ENCODE results near the gene MOCS3. TPM values are rescaled to one million over a fixed set of nuclear protein-coding genes. Genes with fewer than 3 reads are reported as not detected.

Gene MOCS3
- total and polyA plus RNA-seq, 2 of the 4 experiments (the other 2 are of a cell fraction), result 3.3 to 9.9 TPM

GRCh38 chr20:51005214-51005613, 46.6 kb downstream of the MOCS3 start:
- POLR2A ChIA-PET (ENCODE audit: unreplicated experiment), result no interaction called here
- dilution Hi-C loops (cut with HindIII; ENCODE audit: low sequenced_read_pairs, unreplicated experiment), result no loop called here
- Histone ChIP-seq H2BK20ac (ENCODE audit: low read depth, low read length) (no peak overlapping the region), H2BK5ac (ENCODE audit: low read depth, low read length, poor library complexity, severe bottlenecking) (no peak overlapping the region), H3K23ac (ENCODE audit: low read depth, low read length) (no peak overlapping the region), H3K79me1 (ENCODE audit: low read depth in 1 of 2, low read length in 2 of 2) (peaks cover 17 to 24% of the 10 kb centered on the region in 2 experiments), H3K14ac (replicated peaks; ENCODE audit: low read depth, low read length) (no peak overlapping the region), H3K36me3 (ENCODE audit: control insufficient read depth, insufficient read depth, low read length) (peaks cover 30% of the 10 kb centered on the region), H3K9me3 (ENCODE audit: control insufficient read depth, insufficient read depth, low read length) (no peaks in the 10 kb centered on the region), H3K56ac (ENCODE audit: extremely low read depth, insufficient read depth, low read length) (no peak overlapping the region), H2BK15ac (ENCODE audit: low read depth, low read length) (no peak overlapping the region), H3K9ac (ENCODE audit: low read depth, low read length) (no peak overlapping the region), H2BK120ac (ENCODE audit: low read depth, low read length) (no peak overlapping the region), H2AK5ac (ENCODE audit: low read depth, low read length) (no peak overlapping the region), H2AFZ (replicated peaks; ENCODE audit: low read length, poor library complexity) (no peak overlapping the region), H3K27ac (ENCODE audit: insufficient read depth, low read length) (no peak overlapping the region), H3K18ac (ENCODE audit: low read depth, low read length) (no peak overlapping the region), H3K4me1 (ENCODE audit: control insufficient read depth, insufficient read depth, low read length) (no peaks in the 10 kb centered on the region), H3K4me2 (ENCODE audit: low read depth, low read length) (no peak overlapping the region), H4K8ac (ENCODE audit: low read depth in 2 of 2, low read length in 2 of 2) (no peak overlapping the region), H4K20me1 (ENCODE audit: insufficient read depth, low read length) (no peaks in the 10 kb centered on the region; the same call in none of the 2 replicates), H4K5ac (ENCODE audit: low read depth, low read length) (no peak overlapping the region), H4K91ac (ENCODE audit: insufficient read depth, low read depth, low read length) (no peak overlapping the region), H2AK9ac (replicated peaks; ENCODE audit: low read depth, low read length, poor library complexity) (no peak overlapping the region), H3K4ac (ENCODE audit: low read depth, low read length) (no peak overlapping the region), H3K9me1 (ENCODE audit: insufficient read depth, low read length) (no peaks in the 10 kb centered on the region), H3K27me3 (ENCODE audit: control insufficient read depth, insufficient read depth, low read length) (no peaks in the 10 kb centered on the region), H3K4me3 (ENCODE audit: insufficient read depth, low read depth, low read length) (no peak overlapping the region)
- 100% methylated on average over 6 of the region's 7 CpGs; no CpG with 5 or more reads in 1 of the 2 experiments for WGBS, 2 experiments (ENCODE audit: extremely low coverage in 2 of 2, insufficient read length in 1 of 2)
- no TSS peak for BruUV-seq (replicated peaks)
- no peak for DNase-seq
- in situ Hi-C loops (cut with MboI; ENCODE audit: low sequenced_read_pairs), result no loop called here
- TF ChIP-seq NFE2L2 (IDR thresholded peaks at IDR 0.05; ENCODE audit: low read depth, low read length), result no peak
- no peak for TF ChIP-seq POLR2A (IDR thresholded peaks at IDR 0.05; ENCODE audit: low read depth, low read length)
- no peak for TF ChIP-seq FOS (IDR thresholded peaks at IDR 0.05; ENCODE audit: low read depth, low read length)
- TF ChIP-seq MXI1 (IDR thresholded peaks at IDR 0.05; ENCODE audit: borderline replicate concordance, low read depth, low read length), result no peak
- no peak for TF ChIP-seq MAZ (IDR thresholded peaks at IDR 0.05; ENCODE audit: borderline replicate concordance, low read depth, low read length)
- no peak for TF ChIP-seq SMC3 (IDR thresholded peaks at IDR 0.05; ENCODE audit: low read depth, low read length)
- TF ChIP-seq BHLHE40 (IDR thresholded peaks at IDR 0.05; ENCODE audit: low read depth, low read length), result no peak
- TF ChIP-seq CTCF (conservative IDR thresholded peaks at IDR 0.05; ENCODE audit: low read depth, low read length), result no peak
- no peak for TF ChIP-seq RFX5 (IDR thresholded peaks at IDR 0.05; ENCODE audit: low read depth, low read length)
- no peak for TF ChIP-seq RAD21 (IDR thresholded peaks at IDR 0.05; ENCODE audit: low read length)
- TF ChIP-seq ELK1 (IDR thresholded peaks at IDR 0.05; ENCODE audit: borderline replicate concordance, low read depth, low read length), result no peak
- no peak for TF ChIP-seq CHD1 (IDR thresholded peaks at IDR 0.05; ENCODE audit: low read depth, low read length)
- TF ChIP-seq RCOR1 (IDR thresholded peaks at IDR 0.05; ENCODE audit: insufficient replicate concordance, low read length), result no peak
- no peak for TF ChIP-seq CEBPB (IDR thresholded peaks at IDR 0.05; ENCODE audit: low read depth, low read length)
- no peak for TF ChIP-seq MAFK (IDR thresholded peaks at IDR 0.05; ENCODE audit: low read depth, low read length)
- TF ChIP-seq, protein P1, sequence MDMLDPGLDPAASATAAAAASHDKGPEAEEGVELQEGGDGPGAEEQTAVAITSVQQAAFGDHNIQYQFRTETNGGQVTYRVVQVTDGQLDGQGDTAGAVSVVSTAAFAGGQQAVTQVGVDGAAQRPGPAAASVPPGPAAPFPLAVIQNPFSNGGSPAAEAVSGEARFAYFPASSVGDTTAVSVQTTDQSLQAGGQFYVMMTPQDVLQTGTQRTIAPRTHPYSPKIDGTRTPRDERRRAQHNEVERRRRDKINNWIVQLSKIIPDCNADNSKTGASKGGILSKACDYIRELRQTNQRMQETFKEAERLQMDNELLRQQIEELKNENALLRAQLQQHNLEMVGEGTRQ (IDR thresholded peaks at IDR 0.05; ENCODE audit: low read depth, low read length), result no peak
- intact Hi-C loops (cut with micrococcal nuclease), result no loop called here
- CTCF ChIA-PET, result interaction anchor here (1.0 kb wide), 1 partner anchor 10 kb away, joined by 3 read pairs; no protein-coding TSS in a partner anchor
- ATAC-seq (ENCODE audit: low read depth), result no peak
